HK-2 (cell line): Measurements from ENCODE around the gene CA5A.
"Not testable (repeated sequence)": the region's sequence is repeated elsewhere in the genome, so short reads cannot be mapped to it uniquely, and the experiment has no call there.

Experiments used
- DNase-seq: peaks from one replicate; pipeline ENCODE4 v3.0.0-alpha.2; 2018; ENCODE audit not compliant: unreplicated experiment

The CA5A gene

DNA sequence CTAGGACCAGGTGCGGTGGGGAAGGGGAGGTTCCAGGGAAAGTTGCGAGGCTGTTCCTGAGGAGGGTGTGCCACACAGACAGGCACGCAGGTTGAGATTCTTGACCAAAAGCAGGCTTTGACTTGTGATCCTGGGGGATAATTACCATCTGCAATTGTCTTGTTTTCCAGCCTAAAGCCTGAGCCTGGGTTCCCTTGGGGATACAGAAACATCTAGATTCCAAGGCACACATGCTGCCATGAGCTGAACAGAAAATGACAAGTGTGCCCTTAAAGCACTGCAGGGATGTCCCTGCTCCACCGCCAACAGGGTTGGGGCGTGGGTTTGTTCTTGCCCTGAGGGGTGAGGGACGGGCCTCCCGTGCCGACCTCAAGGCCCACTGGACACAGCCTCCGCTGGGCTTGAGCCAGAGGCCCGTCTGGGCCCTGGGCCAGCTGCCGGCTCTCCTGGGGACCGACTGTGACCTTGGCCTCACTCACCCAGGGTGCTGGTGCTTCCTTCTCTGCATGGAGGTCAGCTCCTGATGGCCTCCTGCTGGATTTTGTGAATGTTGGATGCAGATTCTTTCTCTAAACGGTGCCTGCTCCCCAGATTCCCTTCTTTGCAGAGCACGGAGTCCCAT is 14.0 kb downstream of the CA5A start:
- no peak for DNase-seq

DNA sequence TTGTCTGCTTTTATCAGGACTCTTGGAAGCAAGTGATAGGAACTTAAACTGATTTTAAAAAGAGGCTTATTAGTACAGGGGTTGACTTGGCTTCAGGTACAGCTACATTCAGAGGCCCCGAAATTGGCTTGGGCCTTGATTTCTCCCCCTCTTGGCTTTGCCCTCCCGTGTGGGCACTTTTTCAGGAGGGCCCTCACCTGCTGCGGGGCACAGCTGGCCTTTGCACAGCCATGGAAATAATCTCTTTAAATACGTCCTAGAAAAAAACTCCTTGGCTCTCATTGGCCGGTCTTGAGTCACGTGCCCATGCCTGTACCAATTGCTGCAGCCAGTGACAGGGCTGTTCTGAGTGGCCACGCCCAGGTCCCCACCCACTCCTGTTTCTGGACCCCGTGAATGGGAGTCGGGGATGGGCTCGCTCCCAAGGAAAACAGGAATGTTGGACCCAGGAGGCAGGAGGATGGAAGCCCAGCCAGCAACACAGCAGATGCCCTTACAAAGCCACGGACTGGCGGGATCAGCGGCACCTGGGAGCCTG is 15.0 kb downstream of the CA5A start:
- DNase-seq, result no peak

DNA sequence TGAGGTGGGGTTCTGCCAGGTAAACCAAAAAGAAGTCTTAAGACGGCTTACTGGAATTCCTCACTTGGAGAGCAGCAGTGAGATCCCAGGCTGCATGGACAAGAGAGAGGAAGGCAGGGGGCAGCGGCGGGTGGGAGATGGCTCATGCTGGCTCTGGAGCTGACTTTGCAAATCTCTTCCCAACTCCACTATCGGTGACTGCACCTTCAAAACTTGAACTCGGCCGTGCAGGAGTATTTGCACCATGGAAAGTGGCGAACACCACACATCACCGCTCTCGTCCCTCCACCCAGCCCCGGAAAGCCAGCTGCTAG is 16.7 kb downstream of the CA5A start:
- DNase-seq, result no peak

DNA sequence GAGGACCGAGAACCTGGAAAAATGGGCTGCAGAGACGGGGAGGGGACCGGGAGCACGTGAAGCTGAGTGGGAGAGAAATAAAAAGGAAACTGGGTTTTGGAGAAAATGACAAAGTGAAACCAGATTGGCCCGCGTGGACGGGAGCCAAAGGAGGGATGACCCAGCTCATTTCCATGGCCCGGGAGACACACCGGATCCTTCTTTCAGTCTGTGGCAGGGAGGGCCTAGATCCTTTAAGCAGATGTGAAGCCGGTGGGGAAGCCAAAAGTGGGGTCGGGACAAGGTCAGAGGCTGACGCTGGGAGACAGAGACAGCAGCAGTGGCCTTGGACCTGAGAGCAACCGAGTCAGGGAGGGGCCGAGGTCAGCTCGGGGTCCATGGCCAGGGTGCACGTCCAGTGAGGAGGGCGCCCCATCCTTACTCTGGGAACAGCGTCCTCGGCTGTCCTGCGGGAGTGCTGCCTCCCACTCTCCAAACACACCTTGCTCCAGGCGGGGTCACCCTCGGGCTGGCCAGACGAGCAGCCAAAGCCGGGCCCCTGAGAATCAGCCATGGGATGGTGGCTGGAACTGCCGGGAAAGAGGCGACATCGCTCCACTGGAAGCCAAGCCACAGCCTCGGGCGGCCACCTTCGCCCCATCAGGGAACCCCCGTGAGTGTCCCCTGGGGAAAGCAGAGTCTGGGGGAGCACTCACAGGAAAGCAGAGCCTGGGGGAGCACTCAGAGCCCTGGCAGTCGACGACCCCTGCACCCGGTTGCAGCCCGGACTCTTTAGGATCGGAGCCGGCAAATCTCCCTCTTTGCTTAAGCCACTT is 17.3 kb downstream of the CA5A start:
- no peak for DNase-seq

DNA sequence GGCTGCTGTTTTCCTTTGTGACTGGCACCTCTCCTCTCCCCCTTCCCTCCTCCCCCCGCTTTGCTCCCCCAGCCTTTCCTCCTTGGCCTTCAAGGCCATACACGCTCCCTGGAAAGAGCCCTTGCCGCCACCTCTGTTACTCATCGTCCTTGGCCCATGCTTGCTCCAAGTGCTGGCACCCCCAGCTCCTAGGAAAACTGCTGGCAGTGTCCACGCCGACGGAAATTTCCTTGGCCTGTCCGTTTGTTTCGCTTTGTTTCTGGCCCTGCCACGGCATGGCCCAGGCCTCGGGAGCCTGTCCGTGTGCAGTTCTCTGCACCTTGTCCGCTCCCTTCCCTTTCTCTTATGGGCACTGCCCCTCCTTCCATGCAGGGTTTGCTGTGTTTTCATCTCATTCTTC is 18.0 kb downstream of the CA5A start:
- no peak for DNase-seq

DNA sequence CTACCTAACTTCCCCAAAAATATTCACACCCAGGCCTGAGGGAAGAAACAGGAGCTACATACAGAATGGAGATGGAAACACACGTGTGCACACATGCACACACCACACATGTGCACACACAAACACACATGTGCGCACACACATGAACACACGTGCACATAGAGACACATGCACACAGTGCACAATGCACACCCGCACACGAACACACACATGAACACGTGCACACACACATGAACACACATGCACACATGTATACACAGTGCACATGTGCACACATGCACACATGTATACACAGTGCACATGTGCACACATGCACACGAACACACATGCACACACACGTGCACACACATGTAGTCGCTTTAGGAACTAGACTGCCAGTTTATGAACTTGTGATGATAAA is 18.8 kb downstream of the CA5A start:
- no peak for DNase-seq

DNA sequence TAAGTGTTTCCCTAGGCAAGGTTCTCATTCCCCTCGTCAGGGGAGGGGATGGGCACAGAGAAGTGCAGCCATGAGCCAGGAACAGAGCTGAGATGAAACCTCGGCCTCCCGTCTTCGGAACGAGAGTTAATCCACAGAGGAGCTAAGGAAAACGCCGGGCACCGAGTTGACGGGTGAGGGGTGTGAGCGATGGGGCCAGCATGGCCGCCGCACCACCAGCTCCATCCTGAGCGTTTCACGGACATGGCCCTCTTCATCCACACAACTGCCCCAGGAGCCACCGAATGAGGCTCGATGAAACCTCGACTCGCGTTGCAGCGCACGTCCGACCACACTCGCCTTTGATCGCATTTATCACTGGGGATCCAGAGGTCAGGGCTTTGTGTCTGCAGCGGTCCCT is 21.5 kb downstream of the CA5A start:
- DNase-seq, result no peak

DNA sequence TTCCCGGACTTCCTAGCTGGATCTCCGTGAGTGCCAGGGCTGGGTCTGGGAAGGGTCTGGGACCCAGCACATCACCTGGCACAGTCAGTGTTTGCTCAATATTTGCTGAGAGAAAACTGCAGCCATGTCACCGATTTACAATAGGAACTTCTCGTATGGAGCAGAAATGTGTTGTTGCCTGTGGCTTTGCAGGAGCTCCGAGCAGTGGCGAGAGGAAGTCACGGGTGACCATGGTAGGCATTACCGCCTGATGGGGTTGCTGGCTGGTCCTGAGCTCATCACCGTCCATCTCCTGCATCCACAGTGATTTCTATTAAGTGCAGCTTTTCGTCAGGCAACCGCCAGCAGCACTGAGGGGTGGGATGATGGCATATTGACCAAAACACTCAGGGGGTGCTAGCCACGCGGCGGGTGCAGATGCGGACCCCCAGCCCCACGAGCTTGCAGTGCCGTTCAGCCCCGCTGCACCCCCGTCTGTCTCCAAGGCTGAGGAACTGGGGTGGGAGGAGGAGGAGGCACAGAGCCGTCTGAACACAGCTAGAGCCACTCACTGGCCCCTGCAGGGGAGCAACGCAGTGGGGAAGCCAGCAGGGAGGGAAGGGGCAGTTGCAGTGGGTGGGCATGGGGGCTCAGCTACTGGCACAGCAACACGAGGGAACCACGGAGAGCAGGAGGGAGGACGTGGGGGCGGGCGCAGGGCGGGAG is 22.2 kb downstream of the CA5A start:
- not testable (repeated sequence) for DNase-seq

DNA sequence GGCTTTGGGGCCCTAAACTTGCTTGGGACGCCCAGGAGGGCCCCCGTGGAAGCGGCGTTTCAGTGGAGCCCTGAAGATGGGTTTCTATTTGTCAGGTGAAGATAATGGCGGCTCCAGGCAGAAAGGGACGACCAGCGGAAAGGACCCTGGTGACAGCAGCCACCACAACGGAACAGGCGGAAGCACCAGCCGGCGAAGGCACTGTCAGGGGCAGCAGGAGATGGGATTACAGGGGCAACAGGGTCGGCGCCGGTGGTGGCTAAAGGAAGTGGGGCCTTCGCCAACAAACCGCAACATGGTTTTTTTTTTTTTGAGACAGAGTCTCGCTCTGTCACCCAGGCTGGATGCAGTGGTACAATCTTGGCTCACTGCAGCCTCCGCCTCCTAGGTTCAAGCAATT is 23.6 kb downstream of the CA5A start:
- not testable (repeated sequence) for DNase-seq

DNA sequence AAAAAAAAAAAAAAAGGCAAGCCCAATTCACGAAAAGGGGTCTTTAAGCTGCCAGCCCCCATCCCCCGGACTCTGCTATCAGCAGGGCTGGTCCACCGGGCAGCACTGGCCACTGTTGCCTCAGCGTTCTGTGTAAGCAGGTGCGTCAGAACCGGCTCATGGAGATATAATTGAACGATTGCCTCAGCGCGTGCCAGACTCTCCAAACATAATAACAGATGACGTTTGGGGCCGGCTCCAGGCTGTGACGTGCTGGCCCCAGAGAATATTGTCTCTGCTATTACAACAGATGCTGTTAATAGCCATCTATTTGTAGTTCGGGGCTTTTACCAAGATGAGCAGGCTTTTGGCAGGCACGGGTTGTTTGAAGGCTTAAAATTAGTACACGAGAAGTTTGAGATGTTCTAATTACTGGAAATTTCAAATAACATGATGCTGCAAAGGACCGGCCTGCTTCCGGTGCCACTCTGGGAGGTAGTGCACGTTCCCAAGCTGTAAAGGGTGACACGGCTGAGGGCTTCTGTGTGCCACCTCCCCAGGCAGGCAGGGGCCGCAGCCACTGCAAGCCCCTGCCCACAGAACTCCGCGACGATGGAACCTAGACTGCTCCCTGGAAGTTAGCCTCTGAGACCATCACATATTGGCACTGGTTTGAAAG is 25.1 kb downstream of the CA5A start:
- not testable (repeated sequence) for DNase-seq

DNA sequence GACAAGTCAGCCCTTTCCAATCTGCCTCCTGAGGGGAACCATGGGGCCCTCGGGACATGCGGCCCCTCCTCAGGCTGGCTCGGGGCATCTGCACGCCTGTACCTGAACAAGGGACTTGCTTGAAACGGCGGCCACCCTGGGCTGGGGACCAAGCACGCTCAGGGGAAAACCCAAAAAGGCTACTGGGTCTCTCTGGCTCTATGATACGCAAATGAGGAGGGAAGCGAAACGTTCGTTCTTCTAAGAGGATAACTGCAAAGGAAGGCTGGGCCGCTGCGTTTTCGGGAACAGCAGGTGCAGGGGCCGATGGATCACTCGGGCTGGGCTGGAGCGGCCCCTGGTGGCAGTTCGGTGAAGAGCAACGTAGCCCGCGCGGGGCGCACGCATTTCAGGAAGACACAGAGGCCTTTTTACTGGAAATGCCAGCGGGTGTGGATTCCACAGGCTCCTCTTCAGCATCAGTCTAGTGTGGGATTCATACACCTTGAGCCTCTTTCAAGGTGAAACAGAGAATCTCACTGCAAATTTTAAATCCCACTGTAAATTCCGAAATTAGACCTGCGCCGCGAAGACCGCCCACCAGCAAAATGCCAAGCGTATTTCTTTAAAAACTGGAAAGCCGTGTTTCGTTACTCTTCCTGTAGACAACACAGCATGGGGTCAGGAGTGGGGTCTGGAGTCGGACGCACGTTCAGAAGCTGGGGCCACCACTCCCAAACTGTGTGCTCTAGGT is 27.0 kb downstream of the CA5A start:
- peak; percentile 77 for DNase-seq

DNA sequence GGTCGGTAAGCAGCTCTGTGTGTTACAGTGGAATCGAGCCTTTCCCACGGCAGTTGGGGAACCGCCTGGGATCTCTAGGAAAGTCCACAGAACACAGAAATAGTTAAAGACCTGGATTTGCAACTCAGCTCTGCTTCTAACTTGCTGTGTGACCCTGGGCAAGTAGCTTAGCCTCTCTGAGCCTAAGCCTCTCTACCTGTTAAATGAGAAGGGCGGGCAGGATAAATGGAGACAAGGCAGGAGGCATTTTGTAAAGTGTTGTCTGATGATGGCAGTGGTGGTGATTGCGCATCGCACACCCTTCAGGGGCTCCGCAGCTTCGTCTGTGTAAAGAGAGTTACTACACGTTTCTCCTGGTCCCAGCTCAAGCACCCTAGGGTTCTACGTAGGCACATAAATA is 28.2 kb downstream of the CA5A start:
- DNase-seq, result not testable (repeated sequence)

DNA sequence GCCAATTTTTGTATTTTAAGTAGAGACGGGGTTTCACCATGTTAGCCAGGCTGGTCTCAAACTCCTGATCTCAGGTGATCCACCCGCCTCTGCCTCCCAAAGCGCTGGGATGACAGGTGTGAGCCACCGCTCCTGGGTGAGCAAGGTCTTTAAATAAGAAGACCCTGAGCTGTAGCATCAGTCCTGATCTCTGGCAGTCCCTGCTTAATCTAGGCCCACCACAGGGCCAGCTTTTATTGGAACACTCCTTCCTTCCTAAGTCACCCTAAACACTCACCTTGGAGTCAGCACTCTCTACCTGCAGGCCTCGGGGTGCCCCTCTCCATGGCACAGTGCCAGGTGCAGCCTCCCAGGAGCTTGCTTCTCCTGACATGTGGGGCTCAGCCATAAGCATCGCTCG is 30.8 kb downstream of the CA5A start:
- not testable (repeated sequence) for DNase-seq

DNA sequence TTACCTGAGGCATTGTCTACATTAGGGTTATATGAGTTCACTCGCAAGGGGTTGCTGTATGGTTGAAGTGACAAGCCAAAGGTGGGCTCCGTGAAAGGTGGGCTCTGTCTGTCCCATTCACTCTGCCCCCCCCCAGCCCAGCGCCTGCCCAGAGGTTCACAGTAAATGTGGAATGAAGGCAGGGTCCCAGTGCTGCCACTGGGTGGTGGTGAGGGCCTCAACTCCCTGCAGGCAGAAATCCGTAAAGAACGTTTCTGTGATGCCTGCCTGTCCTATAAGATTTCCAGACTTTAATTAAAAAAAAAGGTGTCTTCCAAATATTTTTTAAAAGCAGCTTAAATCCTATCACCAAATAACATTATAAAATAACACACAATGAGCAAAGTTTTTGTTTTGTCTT is 31.4 kb downstream of the CA5A start:
- not testable (repeated sequence) for DNase-seq

DNA sequence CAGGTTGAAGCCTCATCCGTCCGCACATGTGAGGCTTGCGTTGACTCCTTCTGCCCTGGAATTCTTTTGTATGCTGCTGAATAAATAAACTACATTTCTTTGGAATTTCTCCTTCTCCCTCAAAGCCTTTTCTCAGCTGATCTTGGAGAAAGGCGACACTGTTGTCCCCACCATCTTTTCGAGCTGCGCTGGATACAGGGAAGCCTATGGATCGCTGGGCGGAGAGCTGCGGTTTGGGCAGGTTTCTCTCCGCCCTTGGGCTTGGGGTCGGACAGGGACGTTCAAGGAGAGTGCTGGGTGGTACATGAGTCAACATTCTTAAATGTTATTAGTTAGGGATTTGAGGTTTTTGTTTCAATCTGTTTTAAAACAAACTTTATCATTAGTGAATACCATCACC is 35.8 kb downstream of the CA5A start:
- not testable (repeated sequence) for DNase-seq

DNA sequence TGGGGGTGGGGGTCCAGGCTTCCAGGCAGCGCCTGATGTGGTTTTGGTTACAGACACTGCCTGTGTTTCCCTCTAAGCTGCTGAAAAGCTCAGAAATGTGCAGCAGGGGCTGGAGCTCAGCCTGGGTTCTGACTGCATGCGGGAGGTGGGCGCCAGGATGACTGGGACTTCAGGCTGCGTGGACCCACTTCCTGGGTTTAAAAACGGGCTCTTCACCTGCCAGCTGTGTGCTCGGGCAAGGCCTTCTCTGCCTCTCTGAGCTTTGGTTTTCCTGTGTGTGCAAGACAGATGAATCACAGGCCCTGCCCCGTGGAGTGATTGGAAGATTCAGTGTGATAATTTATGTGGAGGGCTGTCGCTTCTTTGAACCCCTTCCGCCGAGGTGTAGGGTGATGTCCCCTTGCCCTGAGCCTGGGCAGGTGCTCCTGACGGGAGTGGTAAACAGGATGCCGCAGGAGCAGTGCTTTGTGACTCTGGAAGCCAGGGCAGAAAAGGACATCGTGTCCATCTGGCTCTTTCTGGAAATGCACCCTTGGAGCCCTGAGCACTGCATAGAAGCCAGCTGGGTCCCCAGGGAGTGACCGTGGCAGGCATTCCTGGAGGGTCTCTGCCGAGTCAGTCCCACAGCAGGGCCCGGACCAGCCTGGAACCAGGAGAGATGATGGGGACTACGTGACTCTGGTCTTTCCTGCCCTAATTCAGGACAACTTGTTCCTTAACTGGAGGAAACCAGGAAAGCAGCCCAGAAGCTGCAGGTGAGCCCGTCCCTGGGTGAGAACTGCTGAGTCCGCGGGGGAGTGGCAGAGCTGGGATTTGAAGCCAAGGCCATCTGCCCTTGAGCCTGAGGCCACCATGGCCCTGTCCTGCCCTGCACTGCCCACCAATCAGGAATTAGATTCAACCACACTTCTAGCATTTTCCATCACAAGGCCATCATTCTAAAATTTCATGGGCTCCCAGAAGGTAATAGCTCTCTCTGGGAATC is 38.5 kb downstream of the CA5A start:
- no peak for DNase-seq

DNA sequence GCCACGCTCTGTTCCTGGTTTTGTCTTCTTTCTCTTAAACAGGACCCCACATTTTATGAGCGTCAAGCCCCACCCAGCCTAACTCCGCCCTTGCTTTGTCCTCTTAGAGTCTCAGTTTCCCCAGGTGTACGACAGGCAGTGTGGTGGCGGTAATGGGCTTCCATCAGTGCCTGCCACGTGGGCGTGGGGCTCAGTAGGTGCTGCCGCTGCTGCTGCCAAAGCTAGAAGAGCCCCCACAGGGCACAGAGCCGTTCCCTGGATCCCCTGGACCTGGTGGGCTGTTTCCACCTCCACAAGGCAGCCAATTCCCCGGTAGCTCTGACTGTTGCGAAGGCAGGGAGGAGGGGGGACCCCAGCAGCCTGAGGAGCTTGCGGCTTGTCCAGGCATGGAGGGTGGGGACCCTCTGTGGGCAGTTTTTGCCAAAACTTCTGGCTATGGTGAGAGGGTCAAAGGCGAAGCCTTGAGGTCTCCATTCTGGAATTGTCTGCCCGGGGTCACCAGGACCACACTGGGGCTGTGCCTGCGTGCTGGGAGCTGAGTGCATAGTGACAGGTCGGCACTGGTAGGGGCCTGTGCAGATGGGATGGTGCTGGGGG is 39.3 kb downstream of the CA5A start:
- DNase-seq, result not testable (repeated sequence)

DNA sequence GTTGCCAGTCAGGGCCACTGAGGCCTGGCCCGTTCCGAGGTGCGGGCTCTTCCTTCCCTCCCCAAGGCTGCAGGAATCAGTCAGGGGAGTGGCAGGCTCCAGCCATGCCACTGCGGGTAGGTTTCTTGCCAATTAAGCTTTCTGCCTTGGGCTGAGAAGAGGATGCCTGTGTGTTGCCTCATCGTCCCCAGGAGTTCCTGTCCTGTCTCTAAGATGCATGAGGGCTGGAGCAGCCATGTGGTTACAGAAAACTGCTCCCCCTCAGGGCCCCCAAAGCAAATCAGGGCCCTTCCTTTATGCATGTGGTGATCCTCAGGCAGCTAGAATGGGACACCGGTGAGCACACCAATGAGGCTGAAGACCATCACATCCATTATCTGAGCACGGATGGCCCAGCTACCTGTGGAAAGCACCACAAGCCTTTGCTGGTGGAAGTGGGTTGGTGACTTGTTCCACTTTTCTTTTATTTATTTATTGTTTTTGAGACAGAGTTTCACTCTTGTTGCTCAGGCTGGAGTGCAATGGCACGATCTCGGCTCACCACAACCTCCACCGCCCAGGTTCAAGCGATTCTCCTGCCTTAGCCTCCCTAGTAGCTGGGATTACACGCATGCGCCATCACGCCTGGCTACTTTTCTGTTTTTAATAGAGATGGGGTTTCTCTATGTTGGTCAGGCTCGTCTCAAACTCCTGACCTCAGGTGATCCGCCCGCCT is 40.0 kb downstream of the CA5A start:
- not testable (repeated sequence) for DNase-seq

DNA sequence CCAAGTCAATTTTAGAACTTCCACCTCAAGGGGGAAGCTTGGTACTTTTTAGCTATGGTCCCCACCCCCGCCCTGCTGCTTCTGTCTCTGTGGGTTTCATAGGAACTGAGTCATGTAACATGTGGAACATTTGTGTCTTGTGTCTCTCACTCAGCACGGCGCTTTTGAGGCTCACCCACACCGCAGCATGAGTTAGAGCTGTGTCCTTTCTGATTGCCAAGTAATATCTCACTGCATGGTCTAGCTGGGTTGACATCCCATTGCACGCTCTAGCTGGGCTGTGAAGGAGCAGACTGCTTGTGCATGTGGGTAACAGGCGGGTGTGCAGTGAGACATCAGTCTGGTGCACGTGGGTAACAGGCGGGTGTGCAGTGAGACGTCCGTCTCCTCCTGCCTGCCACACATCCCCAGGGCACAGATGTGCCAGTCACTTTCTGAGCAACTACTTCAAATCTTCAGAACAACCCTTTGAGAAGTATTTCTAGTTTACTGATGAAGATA is 40.6 kb downstream of the CA5A start:
- DNase-seq, result no peak
